CD8-positive, alpha-beta memory T cell (primary cell): ENCODE results near the gene DSCAML1. TPM values are rescaled to one million over a fixed set of nuclear protein-coding genes. Genes with fewer than 3 reads are reported as not detected.

Source experiments
- CTCF ChIA-PET: fragments of 350-600 bp; sonication (Branson Sonifier 250); formaldehyde crosslinking; loops from one replicate; lab custom pipeline; 2021; ENCODE audit warnings: antibody characterized with exemption; lab: Charles Lee
- POLR2A ChIA-PET: fragments of 350-600 bp; sonication (Branson Sonifier 250); formaldehyde crosslinking; loops from one replicate; lab custom pipeline; 2021; ENCODE audit warnings: antibody characterized with exemption; lab: Charles Lee
- DNase-seq, 5 donors: peaks; one replicate each; pipeline versions ENCODE4 v3.0.0 to v3.0.0-alpha.2; 2020 to 2022; ENCODE audit warnings: mixed read lengths in 1 of 5
- H3K27ac ChIP-seq: one replicate; pipeline ENCODE4 v1.7.0; 2013; ENCODE audit warnings: low read depth, mild to moderate bottlenecking, low read length, moderate library complexity
- H3K27me3 ChIP-seq: 2 replicates; pipeline ENCODE4 v1.7.0; 2013; ENCODE audit warnings: low read length, mild to moderate bottlenecking; ENCODE audit not compliant: insufficient read depth, poor library complexity, severe bottlenecking
- H3K36me3 ChIP-seq: 2 replicates; pipeline ENCODE4 v1.7.0; 2013; ENCODE audit warnings: mild to moderate bottlenecking, low read length, moderate library complexity; ENCODE audit not compliant: insufficient read depth
- H3K4me1 ChIP-seq: 2 replicates; pipeline ENCODE4 v1.7.0; 2013; ENCODE audit warnings: mild to moderate bottlenecking, low read length, moderate library complexity; ENCODE audit not compliant: insufficient read depth
- H3K4me3 ChIP-seq: 2 replicates; pipeline ENCODE4 v1.7.0; 2013; ENCODE audit warnings: mild to moderate bottlenecking, low read length
- H3K9me3 ChIP-seq: 2 replicates; pipeline ENCODE4 v1.7.0; 2013; ENCODE audit warnings: mild to moderate bottlenecking, low read length
- H3K27ac Mint-ChIP-seq, 8 donors: one replicate each; pipeline ENCODE4 v1.8.0; 2020 to 2021; ENCODE audit warnings: mixed read lengths in 8 of 8, mild to moderate bottlenecking in 6 of 8, inconsistent platforms in 3 of 8, moderate library complexity in 3 of 8
- H3K27me3 Mint-ChIP-seq, 2 donors: one replicate each; pipeline ENCODE4 v1.8.0; 2020 to 2021; ENCODE audit warnings: mixed read lengths in 2 of 2, mild to moderate bottlenecking in 1 of 2, moderate library complexity in 1 of 2
- H3K36me3 Mint-ChIP-seq, 3 donors: one replicate each; pipeline ENCODE4 v1.8.0; 2020 to 2021; ENCODE audit warnings: mixed read lengths in 3 of 3, inconsistent platforms in 1 of 3, mild to moderate bottlenecking in 1 of 3
- H3K4me1 Mint-ChIP-seq, 3 donors: one replicate each; pipeline ENCODE4 v1.8.0; 2020 to 2021; ENCODE audit warnings: mixed read lengths in 3 of 3, inconsistent platforms in 1 of 3, mild to moderate bottlenecking in 1 of 3
- H3K4me3 Mint-ChIP-seq, 7 donors: one replicate each; pipeline ENCODE4 v1.8.0; 2020 to 2021; ENCODE audit warnings: mixed read lengths in 7 of 7, mild to moderate bottlenecking in 6 of 7, moderate library complexity in 4 of 7, inconsistent platforms in 2 of 7
- H3K9me3 Mint-ChIP-seq, 5 donors: one replicate each; pipeline ENCODE4 v1.8.0; 2020 to 2022; ENCODE audit warnings: mixed read lengths in 5 of 5, mild to moderate bottlenecking in 3 of 5, moderate library complexity in 2 of 5, inconsistent platforms in 1 of 5
- polyA plus RNA-seq: library from polyadenylated mRNA; unstranded; fragments of 300-500 nt; fragmentation: Illumina TruSeq; gene quantifications from one replicate; pipeline ENCODE4 v1.2.3, GENCODE V29; 2021
- total RNA-seq, 2 experiments: library from RNA; stranded (reverse); gene quantifications; one replicate each; pipeline ENCODE4 v1.2.3, GENCODE V29; 2021

Gene DSCAML1
- total and polyA plus RNA-seq, 3 experiments from 2014 or later: 0.48 to 0.91 TPM; not detected in 1

- H3K36me3 ChIP-seq: no peaks in the 10 kb centered on the region
- Mint-ChIP-seq H3K4me3 (no peak overlapping the region), H3K27ac (no peak overlapping the region), H3K4me1 (no peaks in the 10 kb centered on the region), H3K27me3 (peaks cover 2 to 4% of the 10 kb centered on the region in 2 donors), H3K36me3 (no peaks in the 10 kb centered on the region), H3K9me3 (no peaks in the 10 kb centered on the region)
- no peak overlapping the region for H3K27ac ChIP-seq
- no peak for DNase-seq
- ChIA-PET CTCF (no interaction called here), POLR2A (no interaction called here)
- no peaks in the 10 kb centered on the region for H3K4me1 ChIP-seq
- no peak overlapping the region for H3K4me3 ChIP-seq
- no peaks in the 10 kb centered on the region for H3K27me3 ChIP-seq
- H3K9me3 ChIP-seq: no peaks in the 10 kb centered on the region
These were observed 134.2 kb downstream of the DSCAML1 start for GRCh38 chr11:117662671-117663269.

GRCh38 chr11:117662255-117662654 is 134.8 kb downstream of the DSCAML1 start:
- H3K9me3 Mint-ChIP-seq: no peaks in the 10 kb centered on the region
- Histone ChIP-seq H3K27me3 (no peaks in the 10 kb centered on the region), H3K4me3 (no peak overlapping the region), H3K9me3 (no peaks in the 10 kb centered on the region), H3K27ac (no peak overlapping the region), H3K4me1 (no peaks in the 10 kb centered on the region), H3K36me3 (no peaks in the 10 kb centered on the region)
- H3K4me3 Mint-ChIP-seq: no peak overlapping the region
- ChIA-PET CTCF (no interaction called here), POLR2A (no interaction called here)
- H3K36me3 Mint-ChIP-seq: no peaks in the 10 kb centered on the region
- no peak for DNase-seq
- no peaks in the 10 kb centered on the region for H3K4me1 Mint-ChIP-seq
- peaks cover 0 to 2% of the 10 kb centered on the region in 2 donors for H3K27me3 Mint-ChIP-seq
- no peak overlapping the region for H3K27ac Mint-ChIP-seq

GRCh38 chr11:117658809-117659208 is 138.2 kb downstream of the DSCAML1 start:
- no peaks in the 10 kb centered on the region for H3K27me3 ChIP-seq
- POLR2A ChIA-PET: no interaction called here
- no peaks in the 10 kb centered on the region for H3K9me3 Mint-ChIP-seq
- H3K27me3 Mint-ChIP-seq: peaks cover 0 to 2% of the 10 kb centered on the region in 2 donors
- no peak overlapping the region for H3K4me3 Mint-ChIP-seq
- no peak overlapping the region for H3K27ac ChIP-seq
- no peak overlapping the region for H3K4me3 ChIP-seq
- DNase-seq: no peak
- no peaks in the 10 kb centered on the region for H3K4me1 ChIP-seq
- no peaks in the 10 kb centered on the region for H3K9me3 ChIP-seq
- CTCF ChIA-PET: interaction anchor here (0.9 kb wide), 1 partner anchor 26 kb away, joined by 3 read pairs; no protein-coding TSS in a partner anchor
- H3K4me1 Mint-ChIP-seq: no peaks in the 10 kb centered on the region
- H3K36me3 ChIP-seq: no peaks in the 10 kb centered on the region
- no peak overlapping the region for H3K27ac Mint-ChIP-seq
- no peaks in the 10 kb centered on the region for H3K36me3 Mint-ChIP-seq

- no peak for DNase-seq
- H3K27me3 ChIP-seq: no peaks in the 10 kb centered on the region
- H3K27ac Mint-ChIP-seq: no peak overlapping the region
- ChIA-PET CTCF (no interaction called here), POLR2A (no interaction called here)
- H3K4me1 Mint-ChIP-seq: no peaks in the 10 kb centered on the region
- H3K9me3 ChIP-seq: no peaks in the 10 kb centered on the region
- no peaks in the 10 kb centered on the region for H3K9me3 Mint-ChIP-seq
- no peaks in the 10 kb centered on the region for H3K4me1 ChIP-seq
- no peak overlapping the region for H3K27ac ChIP-seq
- no peak overlapping the region for H3K4me3 ChIP-seq
- no peaks in the 10 kb centered on the region for H3K36me3 ChIP-seq
- H3K36me3 Mint-ChIP-seq: no peaks in the 10 kb centered on the region
- peaks cover 0 to 7% of the 10 kb centered on the region in 2 donors for H3K27me3 Mint-ChIP-seq
- H3K4me3 Mint-ChIP-seq: no peak overlapping the region
These were observed 139.2 kb downstream of the DSCAML1 start for GRCh38 chr11:117657794-117658193.

- no peak overlapping the region for H3K27ac ChIP-seq
- Mint-ChIP-seq H3K9me3 (no peaks in the 10 kb centered on the region), H3K4me1 (no peaks in the 10 kb centered on the region), H3K36me3 (no peaks in the 10 kb centered on the region), H3K27ac (no peak overlapping the region), H3K4me3 (no peak overlapping the region), H3K27me3 (peaks cover 0 to 5% of the 10 kb centered on the region in 2 donors)
- ChIA-PET CTCF (no interaction called here), POLR2A (no interaction called here)
- H3K9me3 ChIP-seq: no peaks in the 10 kb centered on the region
- no peaks in the 10 kb centered on the region for H3K4me1 ChIP-seq
- H3K27me3 ChIP-seq: no peaks in the 10 kb centered on the region
- no peak for DNase-seq
- H3K36me3 ChIP-seq: no peaks in the 10 kb centered on the region
- no peak overlapping the region for H3K4me3 ChIP-seq
These were observed 142.4 kb downstream of the DSCAML1 start for GRCh38 chr11:117654281-117655255.

- Mint-ChIP-seq H3K27ac (no peak overlapping the region), H3K4me1 (no peaks in the 10 kb centered on the region), H3K9me3 (no peaks in the 10 kb centered on the region), H3K36me3 (no peaks in the 10 kb centered on the region), H3K27me3 (peaks cover 0 to 5% of the 10 kb centered on the region in 2 donors), H3K4me3 (no peak overlapping the region)
- Histone ChIP-seq H3K36me3 (no peaks in the 10 kb centered on the region), H3K27me3 (no peaks in the 10 kb centered on the region), H3K27ac (no peak overlapping the region), H3K9me3 (no peaks in the 10 kb centered on the region), H3K4me1 (no peaks in the 10 kb centered on the region), H3K4me3 (no peak overlapping the region)
- CTCF ChIA-PET: no interaction called here
- POLR2A ChIA-PET: no interaction called here
- DNase-seq: no peak
These were observed 144.5 kb downstream of the DSCAML1 start for GRCh38 chr11:117652521-117652920.

- POLR2A ChIA-PET: no interaction called here
- no peak overlapping the region for H3K4me3 ChIP-seq
- H3K36me3 ChIP-seq: no peaks in the 10 kb centered on the region
- Mint-ChIP-seq H3K4me1 (no peaks in the 10 kb centered on the region), H3K27ac (peak overlapping the region in 1 of 8 donors; percentile 87), H3K4me3 (no peak overlapping the region), H3K27me3 (peaks cover 3 to 8% of the 10 kb centered on the region in 2 donors), H3K36me3 (peaks cover 0 to 2% (median 0%) of the 10 kb centered on the region in 3 donors), H3K9me3 (no peaks in the 10 kb centered on the region)
- H3K9me3 ChIP-seq: no peaks in the 10 kb centered on the region
- no peaks in the 10 kb centered on the region for H3K4me1 ChIP-seq
- H3K27ac ChIP-seq: no peak overlapping the region
- CTCF ChIA-PET: no interaction called here
- DNase-seq: no peak
- H3K27me3 ChIP-seq: no peaks in the 10 kb centered on the region
These were observed 147.5 kb downstream of the DSCAML1 start for GRCh38 chr11:117649296-117650055.

GRCh38 chr11:117647872-117648271 is 149.1 kb downstream of the DSCAML1 start:
- Histone ChIP-seq H3K36me3 (no peaks in the 10 kb centered on the region), H3K27me3 (no peaks in the 10 kb centered on the region), H3K9me3 (no peaks in the 10 kb centered on the region), H3K27ac (no peak overlapping the region), H3K4me1 (no peaks in the 10 kb centered on the region), H3K4me3 (no peak overlapping the region)
- H3K27me3 Mint-ChIP-seq: peaks cover 3 to 6% of the 10 kb centered on the region in 2 donors
- H3K36me3 Mint-ChIP-seq: peaks cover 0 to 2% (median 0%) of the 10 kb centered on the region in 3 donors
- H3K9me3 Mint-ChIP-seq: no peaks in the 10 kb centered on the region
- H3K4me3 Mint-ChIP-seq: no peak overlapping the region
- no peak overlapping the region for H3K27ac Mint-ChIP-seq
- no peaks in the 10 kb centered on the region for H3K4me1 Mint-ChIP-seq
- CTCF ChIA-PET: no interaction called here
- POLR2A ChIA-PET: no interaction called here
- no peak for DNase-seq
